H1 (cell line): Measurements from ENCODE around the gene TNFAIP8L3. TPM values are rescaled to one million over a fixed set of nuclear protein-coding genes. Genes with fewer than 3 reads are reported as not detected.

Source experiments
- ASH2L ChIP-seq: fragments of 200-600, 300-600 bp; sonication (generic); IDR thresholded peaks from one replicate; pipeline ENCODE4 v1.7.1; 2017; ENCODE audit warnings: low read length
- CBX5 ChIP-seq: fragments of 300-800, 300-1000 bp; sonication (generic); IDR thresholded peaks from 2 replicates; pipeline ENCODE4 v1.7.1; 2016; ENCODE audit warnings: antibody characterized with exemption, low read length, low read depth
- CHD7 ChIP-seq: fragments of 300-600 bp; sonication (generic); IDR thresholded peaks from 2 replicates; pipeline ENCODE4 v1.7.1; 2012; ENCODE audit warnings: low read length, moderate library complexity, mild to moderate bottlenecking, inconsistent platforms; ENCODE audit not compliant: insufficient replicate concordance
- E2F6 ChIP-seq: IDR thresholded peaks from 2 replicates; pipeline ENCODE4 v1.6.1; 2012; ENCODE audit warnings: inconsistent platforms
- GABPA ChIP-seq: IDR thresholded peaks from 2 replicates; pipeline ENCODE4 v1.6.1; 2011; ENCODE audit warnings: mild to moderate bottlenecking, low read length, moderate library complexity, borderline replicate concordance; ENCODE audit not compliant: insufficient read depth
- HDAC6 ChIP-seq: IDR thresholded peaks from one replicate; pipeline ENCODE4 v1.7.1; 2012; ENCODE audit warnings: low read depth, mild to moderate bottlenecking, inconsistent platforms, low read length, moderate library complexity
- NRF1 ChIP-seq: IDR thresholded peaks from 2 replicates; pipeline ENCODE4 v1.6.1; 2011; ENCODE audit warnings: mild to moderate bottlenecking, low read depth, low read length, improper control_type of control experiment
- SIN3A ChIP-seq, 2 experiments: IDR thresholded peaks in 1 of 2; conservative IDR thresholded peaks in 1 of 2; 2 replicates each; pipeline ENCODE4 v1.6.1; 2011 to 2012; ENCODE audit warnings: low read length in 2 of 2, improper control_type of control experiment in 1 of 2, low read depth in 1 of 2, mild to moderate bottlenecking in 1 of 2
- SIRT6 ChIP-seq: IDR thresholded peaks from one replicate; pipeline ENCODE4 v1.7.1; 2012; ENCODE audit warnings: low read length, inconsistent platforms
- SIX5 ChIP-seq: IDR thresholded peaks from 2 replicates; pipeline ENCODE4 v1.6.1; 2011; ENCODE audit warnings: mild to moderate bottlenecking, low read depth, low read length
- TEAD4 ChIP-seq: IDR thresholded peaks from 2 replicates; pipeline ENCODE4 v1.6.1; 2012; ENCODE audit warnings: low read depth, low read length, inconsistent platforms, mixed read lengths
- polyA plus RNA-seq, 7 experiments: library from polyadenylated mRNA; depleted of rRNA in 3 of 7; stranded (reverse) in 5 of 7; unstranded in 2 of 7; fragments of >200 nt in 5 of 7; fragments of 200-250 nt in 2 of 7; gene quantifications; 1 replicate in 5 of 7; 2 replicates in 1 of 7; 4 replicates in 1 of 7; pipeline versions ENCODE4 v1.2.1 to v1.2.3, GENCODE V29; 2011 to 2013; ENCODE audit warnings: missing spikeins in 2 of 7, mixed read lengths in 2 of 7
- total RNA-seq: library from RNA; stranded (reverse); fragmentation: NEBNext Ultra II Directional; extraction: Animal tissue kit (Norgen Biotek cat#: 25700); gene quantifications from 2 replicates; pipeline ENCODE4 v1.2.1, GENCODE V29; 2021

The TNFAIP8L3 gene
- total and polyA plus RNA-seq, 2 of the 8 experiments (the other 6 are each of a cell fraction or from before 2014, with no cell fraction given) = 0.23 to 0.67 TPM

- TF ChIP-seq CHD7 (no peak), HDAC6 (no peak), CBX5 (no peak), ASH2L (no peak), SIX5 (no peak), TEAD4 (no peak), NRF1 (no peak), E2F6 (no peak), SIRT6 (no peak), SIN3A (conservative IDR thresholded peaks at IDR 0.05 in 1 of 2, IDR thresholded peaks at IDR 0.05 in 1 of 2; ENCODE audit: low read depth in 1 of 2, low read length in 2 of 2) (no peak), GABPA (no peak)
Observed at GRCh38 chr15:51092480-51093040, 2.1 kb downstream of the TNFAIP8L3 start (continued).
